Psoas muscle (tissue), 8 donors: Measurements from ENCODE around the gene SOSTDC1. TPM values are rescaled to one million over a fixed set of nuclear protein-coding genes. Genes with fewer than 3 reads are reported as not detected.

Source experiments
- ATAC-seq, 4 donors: fragments of 200-7000 bp; cut with Tn5 transposase; one replicate each; pipeline ENCODE4 v1.9.1; 2020; ENCODE audit warnings: moderate library complexity in 3 of 4, mild to moderate bottlenecking in 2 of 4
- DNase-seq, 2 donors: peaks; one replicate each; pipeline ENCODE4 v3.0.0-alpha.2; 2020
- H3K27ac ChIP-seq: fragments of 200-600 bp; one replicate; pipeline ENCODE4 v1.8.0; 2022
- H3K27me3 ChIP-seq, 3 donors: fragments of 200-600 bp in 1 of 3; one replicate each; pipeline versions ENCODE4 v1.6.1 to v1.8.0; 2013 to 2022; ENCODE audit warnings: low read length in 2 of 3, mild to moderate bottlenecking in 2 of 3, moderate library complexity in 1 of 3; ENCODE audit not compliant: insufficient read depth in 3 of 3
- H3K36me3 ChIP-seq, 2 donors: fragments of 200-600 bp in 1 of 2; one replicate each; pipeline versions ENCODE4 v1.6.1 to v1.8.0; 2013 to 2022; ENCODE audit warnings: low read depth in 1 of 2, mild to moderate bottlenecking in 1 of 2, moderate library complexity in 1 of 2; ENCODE audit not compliant: insufficient read depth in 1 of 2
- H3K4me1 ChIP-seq: fragments of 200-600 bp; one replicate; pipeline ENCODE4 v1.8.0; 2022
- H3K4me3 ChIP-seq: fragments of 200-600 bp; one replicate; pipeline ENCODE4 v1.8.0; 2022; ENCODE audit warnings: mild to moderate bottlenecking
- H3K9me3 ChIP-seq: fragments of 200-600 bp; one replicate; pipeline ENCODE4 v1.8.0; 2022
- CTCF ChIP-seq: fragments of 200-600 bp; IDR thresholded peaks from one replicate; pipeline ENCODE4 v1.8.0; 2022; ENCODE audit warnings: antibody characterized with exemption
- WGBS, 3 donors: extraction: QIAGEN DNeasy Blood & Tissue Kit; methylation state at CpG; one replicate each; pipeline versions ENCODE4 v1.1.6 to v1.1.7; 2013; 5-methylcytosine and 5-hydroxymethylcytosine counted together
- intact Hi-C, 2 donors: fragments of 100-400 bp; cut with DNase I; formaldehyde crosslinking; loops; one replicate each; pipeline versions ENCODE4 v1.11.0 to v1.14.2; 2022
- polyA plus RNA-seq, 3 donors: library from polyadenylated mRNA; stranded (reverse); fragments of 200-250 nt; gene quantifications; one replicate each; pipeline ENCODE4 v1.2.3, GENCODE V29; 2013
- total RNA-seq, 4 donors: library from RNA; stranded (reverse); fragmentation: NEBNext Ultra II Directional in 2 of 4; extraction: Animal tissue kit (Norgen Biotek cat#: 25700) in 2 of 4; gene quantifications; one replicate each; pipeline versions ENCODE4 v1.2.1 to v1.2.4, GENCODE V29; 2021 to 2023
- donor health status: healthy with polysubstance abuse.
- donor health status: DM: no; HTN: no; CAD: no; lungs with moderate emphysema.
- donor health status: Bipolar disorder and iron deficiency.
- donor health status: healthy.
- donor health status: DM: yes; HTN: yes; CAD: no.
- donor health status: DM: no; HTN: no; CAD: no.
- donor health status: DM: no; HTN: no; CAD: no.
- donor health status: DM: yes; HTN: yes; CAD: no.

Gene SOSTDC1
- total and polyA plus RNA-seq, 7 donors = 0.04 to 0.24 TPM; not detected in 5

DNA sequence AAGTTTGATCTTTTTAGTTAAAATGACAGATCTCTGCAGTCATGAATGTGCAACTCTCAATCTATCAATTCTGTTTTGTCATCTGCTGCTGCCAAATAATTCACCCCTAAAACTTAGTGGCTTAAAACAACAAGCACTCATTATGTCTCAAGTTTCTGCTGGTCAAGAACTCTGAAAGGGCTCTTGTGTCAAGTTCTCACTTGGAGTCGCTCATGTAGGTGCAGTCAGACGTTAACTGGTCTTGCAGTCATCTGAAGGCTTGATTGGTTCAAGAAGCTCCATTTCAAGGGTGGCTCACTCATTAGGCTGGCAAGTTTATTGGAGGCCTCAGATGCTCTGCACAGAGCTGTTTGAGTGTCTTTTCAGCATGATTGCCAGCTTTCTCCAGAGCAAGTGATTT, 32.6 kb upstream of the SOSTDC1 start:
- DNase-seq (no peak), ATAC-seq (no peak)
- Histone ChIP-seq H3K9me3 (no peaks in the 10 kb centered on the region), H3K4me3 (no peak overlapping the region), H3K27me3 (no peaks in the 10 kb centered on the region), H3K27ac (no peak overlapping the region), H3K36me3 (no peaks in the 10 kb centered on the region), H3K4me1 (no peaks in the 10 kb centered on the region)
- intact Hi-C loops = no loop called here
- 49 to 64% (median 64%) methylated on average over 2 of the region's 2 CpGs for WGBS, 3 donors
- TF ChIP-seq CTCF = no peak

- no peaks in the 10 kb centered on the region for H3K36me3 ChIP-seq
- no peak for TF ChIP-seq CTCF
- intact Hi-C loops = no loop called here
- no peak for ATAC-seq
- no peaks in the 10 kb centered on the region for H3K27me3 ChIP-seq
- DNase-seq = no peak
- H3K4me1 ChIP-seq = no peaks in the 10 kb centered on the region
- WGBS, 3 donors = 67 to 74% (median 72%) methylated on average over 4 of the region's 4 CpGs
- H3K9me3 ChIP-seq = no peaks in the 10 kb centered on the region
- no peak overlapping the region for H3K4me3 ChIP-seq
- no peak overlapping the region for H3K27ac ChIP-seq
Observed at GRCh38 chr7:16494955-16495719, 29.6 kb upstream of the SOSTDC1 start.

DNA sequence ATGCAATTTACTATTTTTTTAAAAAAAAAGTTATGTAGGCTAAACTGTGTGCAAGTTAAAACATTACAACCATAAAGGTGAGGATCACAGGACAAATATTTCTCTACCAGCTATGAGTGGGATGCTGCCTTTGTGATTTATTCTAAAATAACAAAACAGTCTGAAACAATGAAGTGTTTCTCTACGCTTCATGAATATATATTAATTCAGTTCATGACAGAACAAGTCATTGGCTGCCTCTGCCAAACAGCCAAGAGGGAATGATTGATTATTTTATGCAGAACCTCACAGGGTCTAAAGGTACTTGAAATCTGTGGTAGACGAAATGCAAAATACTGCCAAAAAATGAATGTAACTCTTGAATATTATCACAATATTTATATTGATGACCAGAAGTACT, 29.0 kb upstream of the SOSTDC1 start:
- WGBS, 3 donors = 79 to 88% (median 84%) methylated on average over 2 of the region's 2 CpGs
- no peak for TF ChIP-seq CTCF
- DNase-seq = no peak
- no peak overlapping the region for H3K4me3 ChIP-seq
- H3K27me3 ChIP-seq = no peaks in the 10 kb centered on the region
- no peaks in the 10 kb centered on the region for H3K36me3 ChIP-seq
- H3K27ac ChIP-seq = no peak overlapping the region
- no peaks in the 10 kb centered on the region for H3K9me3 ChIP-seq
- intact Hi-C loops = no loop called here
- no peak for ATAC-seq
- H3K4me1 ChIP-seq = no peaks in the 10 kb centered on the region

DNA sequence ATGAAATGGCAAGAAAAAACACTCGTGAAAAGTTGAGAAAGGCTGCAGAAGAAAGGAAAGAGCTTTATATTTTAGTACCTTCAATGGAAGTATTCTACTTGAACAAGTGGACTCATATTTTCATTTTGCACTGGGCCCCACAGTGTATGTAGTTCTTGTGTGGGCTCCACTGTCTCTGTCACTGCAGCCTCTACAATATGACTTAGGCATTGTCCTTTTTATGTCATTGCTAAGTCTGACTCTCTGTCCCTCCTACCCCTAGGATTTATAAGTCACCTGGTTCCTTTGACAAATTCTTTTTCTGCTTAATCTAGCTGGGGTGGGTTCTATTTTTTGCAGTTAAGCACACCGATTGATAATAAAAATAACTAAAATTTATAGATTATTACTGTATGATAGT, 27.7 kb upstream of the SOSTDC1 start:
- no peaks in the 10 kb centered on the region for H3K27me3 ChIP-seq
- DNase-seq (no peak), ATAC-seq (no peak)
- no peak overlapping the region for H3K4me3 ChIP-seq
- H3K36me3 ChIP-seq = no peaks in the 10 kb centered on the region
- intact Hi-C loops = no loop called here
- no peak for TF ChIP-seq CTCF
- no peak overlapping the region for H3K27ac ChIP-seq
- 71 to 91% (median 88%) methylated on average over 2 of the region's 2 CpGs for WGBS, 3 donors
- no peaks in the 10 kb centered on the region for H3K9me3 ChIP-seq
- H3K4me1 ChIP-seq = no peaks in the 10 kb centered on the region
